HG02571 (cell line): ENCODE measurements around the gene SDK1.

Experiments
- ATAC-seq: cut with Tn5 transposase; IDR thresholded peaks from one replicate; pipeline ENCODE4 v1.9.1; 2021; ENCODE audit warnings: mild to moderate bottlenecking, moderate library complexity; ENCODE audit not compliant: unreplicated experiment

SDK1 gene

GRCh38 chr7:4164556-4164955 lies 863.5 kb downstream of the SDK1 start:
- no peak for ATAC-seq

- no peak for ATAC-seq
Measured at GRCh38 chr7:4166340-4166739, 865.3 kb downstream of the SDK1 start.

DNA sequence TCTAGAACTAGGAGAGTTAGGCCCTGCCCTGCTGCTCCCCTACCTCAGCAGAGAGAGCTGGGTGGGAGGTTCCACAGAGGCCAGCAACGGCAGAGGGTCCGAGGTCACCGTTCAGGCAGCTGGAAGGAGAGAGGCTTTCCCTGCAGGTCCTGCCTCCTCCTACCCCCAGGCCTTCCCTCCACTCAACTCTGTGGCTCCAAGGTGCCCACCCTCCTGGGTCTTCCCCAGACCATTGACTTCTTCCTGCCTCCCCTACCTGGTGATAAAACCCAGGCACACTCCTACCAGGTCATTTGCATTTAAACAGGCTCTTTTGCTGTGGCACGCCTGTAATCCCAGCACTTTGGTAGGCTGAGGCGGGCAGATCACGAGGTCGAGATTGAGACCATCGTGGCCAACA lies 865.8 kb downstream of the SDK1 start:
- ATAC-seq, result no peak

GRCh38 chr7:4167385-4167910 lies 866.4 kb downstream of the SDK1 start:
- ATAC-seq, result no peak

- ATAC-seq, result no peak
Measured at GRCh38 chr7:4168041-4168440, 867.0 kb downstream of the SDK1 start.

GRCh38 chr7:4168541-4168940 lies 867.5 kb downstream of the SDK1 start:
- no peak for ATAC-seq

GRCh38 chr7:4169455-4169854 lies 868.4 kb downstream of the SDK1 start:
- no peak for ATAC-seq

DNA sequence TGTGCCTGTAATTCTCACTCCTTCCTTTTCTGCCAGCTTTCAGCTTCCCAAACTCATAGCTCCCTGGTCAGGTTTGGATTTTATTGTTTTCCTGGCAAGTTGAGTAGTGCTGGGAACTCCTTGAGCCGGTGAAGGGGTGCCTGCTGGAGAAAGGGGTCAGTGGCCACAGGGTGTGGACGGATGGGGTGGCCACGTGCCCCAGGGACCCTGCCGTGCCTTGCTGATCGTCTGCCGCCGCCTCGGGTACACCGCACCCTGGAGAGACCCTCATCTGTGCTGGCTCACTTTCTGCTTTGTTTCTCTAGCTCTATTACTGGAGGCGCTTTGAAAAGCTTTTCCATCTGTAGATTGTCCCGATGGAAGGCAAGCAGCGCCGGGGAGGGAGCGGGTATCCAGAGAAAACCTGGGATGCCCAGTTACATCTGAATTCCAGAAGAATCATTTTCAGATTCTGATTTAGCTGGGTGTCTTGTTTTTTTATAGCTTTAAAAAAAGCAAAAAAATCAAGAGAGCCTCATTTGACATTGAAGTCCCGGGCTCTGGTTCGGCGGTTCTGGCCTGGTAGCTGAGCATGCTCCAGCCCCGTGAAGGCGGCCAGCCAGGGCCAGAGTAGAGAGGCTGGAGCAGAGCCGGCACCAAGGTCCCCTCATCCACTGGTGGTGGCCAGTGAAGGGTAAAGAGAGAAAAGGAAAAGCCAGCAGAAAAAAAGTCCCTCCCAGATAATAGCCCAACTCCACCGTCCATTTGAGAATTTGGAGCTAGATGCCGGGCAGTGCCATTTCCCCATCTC lies 870.1 kb downstream of the SDK1 start:
- no peak for ATAC-seq

GRCh38 chr7:4172883-4173282 lies 871.8 kb downstream of the SDK1 start:
- no peak for ATAC-seq

DNA sequence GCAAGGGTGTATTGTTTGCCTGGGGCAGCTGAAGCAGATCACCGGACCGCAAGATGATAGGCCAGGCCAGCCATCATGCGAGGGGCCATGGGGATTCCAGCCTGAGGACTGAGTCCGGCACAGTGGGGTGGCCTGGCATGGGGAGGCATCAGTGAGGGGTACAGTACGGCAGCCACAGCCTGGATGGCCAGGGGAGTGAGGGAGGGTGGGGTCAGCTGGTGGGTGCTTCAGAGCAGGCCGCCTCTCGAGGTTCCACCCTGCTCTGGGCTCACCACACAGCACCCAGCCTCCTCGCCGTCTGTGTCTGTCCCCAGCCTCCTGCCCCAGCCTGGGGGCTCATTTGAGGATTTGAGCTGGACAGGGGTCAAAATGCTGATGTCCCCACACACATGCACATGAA lies 872.6 kb downstream of the SDK1 start:
- ATAC-seq, result no peak

DNA sequence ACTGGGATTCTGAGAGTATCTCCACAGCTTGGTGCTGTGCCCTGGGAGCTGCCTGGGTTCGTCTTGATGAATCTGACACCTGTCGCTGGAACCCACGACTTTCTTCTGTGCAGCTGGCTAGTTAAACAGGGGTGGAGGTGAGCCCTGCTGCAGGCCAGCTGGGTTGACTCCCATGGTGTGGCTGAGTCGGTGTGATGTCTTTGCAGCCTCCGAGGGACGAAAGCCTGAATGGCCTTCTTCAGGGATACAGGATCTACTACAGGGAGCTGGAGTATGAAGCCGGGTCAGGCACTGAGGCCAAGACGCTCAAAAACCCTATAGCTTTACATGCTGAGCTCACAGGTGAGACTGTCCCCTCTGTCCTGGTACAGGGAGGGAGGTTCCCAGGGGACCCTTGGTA lies 873.0 kb downstream of the SDK1 start:
- ATAC-seq, result no peak

DNA sequence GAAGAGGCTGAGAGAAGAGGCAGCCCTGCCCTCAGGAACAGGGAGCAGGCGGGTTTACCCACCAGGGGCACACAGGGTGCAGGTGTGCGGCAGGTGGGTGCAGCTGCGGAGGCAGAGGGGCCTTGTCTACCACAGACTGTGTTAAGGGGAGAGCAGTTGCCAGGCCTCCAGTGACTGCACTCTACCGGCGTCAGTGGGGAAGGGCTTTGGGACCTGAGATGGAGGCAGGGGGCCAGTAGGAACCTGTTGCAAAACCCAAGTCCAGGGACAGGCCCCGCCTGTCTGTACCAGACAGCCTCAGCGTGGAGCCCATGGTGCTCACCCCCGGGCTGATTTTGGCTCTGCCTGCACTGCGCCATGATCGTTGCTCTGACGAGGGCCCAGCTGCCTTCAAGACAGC lies 873.4 kb downstream of the SDK1 start:
- no peak for ATAC-seq

DNA sequence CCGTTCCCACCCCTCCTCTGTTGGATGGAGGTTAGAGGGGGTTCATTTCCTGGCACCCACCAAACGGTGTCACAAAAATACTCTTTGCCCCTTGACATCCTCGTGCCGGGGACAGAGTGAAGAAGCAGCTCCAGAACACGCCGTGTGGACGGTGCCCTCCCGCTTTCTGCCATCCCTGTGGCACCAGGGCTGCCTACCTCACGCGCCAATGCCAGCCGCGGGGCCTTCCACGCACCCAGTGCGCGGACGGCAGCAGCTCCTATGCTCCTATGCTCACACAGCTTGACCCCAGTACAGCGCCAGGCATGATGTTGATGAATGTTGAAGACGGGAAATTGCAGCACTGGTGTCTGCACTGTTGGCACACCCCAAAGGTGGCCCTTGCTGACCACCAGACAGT lies 873.8 kb downstream of the SDK1 start:
- no peak for ATAC-seq

- no peak for ATAC-seq
Measured at GRCh38 chr7:4175346-4175973, 874.4 kb downstream of the SDK1 start.

DNA sequence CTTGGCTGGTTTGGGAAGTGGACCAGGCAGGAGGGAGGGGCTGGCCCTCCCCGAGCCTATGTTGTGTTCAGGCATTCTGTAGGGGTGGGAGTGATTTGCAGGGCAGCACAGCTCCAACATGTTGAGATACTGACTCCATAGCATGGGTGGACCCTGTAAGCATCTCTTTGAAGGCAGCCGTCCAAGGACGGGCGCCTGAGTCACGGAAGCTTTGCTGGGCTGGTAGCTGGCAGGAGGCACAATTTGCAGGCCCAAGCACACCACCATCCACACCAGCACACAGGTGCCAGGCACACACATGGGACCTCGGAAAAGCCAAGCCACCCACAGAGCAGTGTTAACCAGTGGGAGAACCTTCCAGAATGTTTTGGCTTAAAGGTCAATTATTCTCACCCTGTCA lies 875.9 kb downstream of the SDK1 start:
- ATAC-seq, result no peak

DNA sequence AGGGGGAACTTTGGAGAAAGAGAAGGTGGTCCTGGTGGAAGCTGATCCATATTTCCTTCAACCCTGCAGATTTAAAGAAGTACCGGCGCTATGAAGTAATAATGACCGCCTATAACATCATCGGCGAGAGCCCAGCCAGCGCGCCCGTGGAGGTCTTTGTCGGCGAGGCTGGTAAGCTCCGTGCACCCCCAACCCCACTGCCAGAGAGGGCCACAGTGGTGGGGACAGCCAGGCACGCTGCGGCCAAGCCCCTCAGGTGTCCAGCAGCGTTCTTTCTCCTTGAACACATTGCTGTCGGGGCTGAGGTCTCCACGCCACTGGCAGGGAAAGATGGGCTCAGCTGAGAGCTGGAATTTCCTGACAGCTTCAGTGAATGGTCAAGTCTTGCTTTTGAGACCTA lies 877.4 kb downstream of the SDK1 start:
- no peak for ATAC-seq

GRCh38 chr7:4178916-4179687 lies 878.0 kb downstream of the SDK1 start:
- no peak for ATAC-seq

- no peak for ATAC-seq
Measured at GRCh38 chr7:4179688-4180380, 878.8 kb downstream of the SDK1 start.

GRCh38 chr7:4181446-4181845 lies 880.4 kb downstream of the SDK1 start:
- ATAC-seq, result no peak

DNA sequence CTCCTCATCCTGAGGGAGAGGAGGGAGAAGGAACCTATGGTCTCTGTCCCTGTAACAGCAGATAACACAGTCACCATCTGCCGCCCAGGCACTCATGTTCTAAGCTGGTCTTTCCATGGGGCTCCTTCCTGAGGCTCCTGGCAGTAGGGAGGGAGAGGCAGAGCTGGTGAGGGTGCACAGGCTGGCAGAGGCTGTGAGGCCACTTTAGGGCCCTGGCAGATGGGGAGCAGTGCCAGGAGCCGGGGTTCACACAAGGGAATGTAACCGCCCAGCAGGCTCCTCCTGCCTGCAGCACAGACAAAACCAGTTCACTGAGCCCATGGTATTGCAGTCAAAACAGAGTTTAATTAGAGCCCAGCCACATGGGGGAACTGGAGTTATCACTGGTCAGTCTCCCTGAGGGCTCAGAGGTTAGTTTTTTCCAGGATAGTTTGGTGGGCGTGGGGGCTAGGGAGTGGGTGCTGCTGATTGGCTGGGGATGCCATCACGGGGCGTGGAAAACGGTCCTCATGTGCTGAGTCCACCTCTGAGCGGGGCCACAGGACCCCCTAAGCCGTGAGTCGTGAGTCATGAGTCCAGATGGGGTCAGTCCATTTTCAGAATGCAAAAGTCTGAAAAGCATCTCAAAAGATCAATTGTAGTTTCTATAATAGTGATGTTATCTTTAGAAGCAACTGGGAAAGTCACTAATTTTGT lies 881.7 kb downstream of the SDK1 start:
- ATAC-seq, result no peak

DNA sequence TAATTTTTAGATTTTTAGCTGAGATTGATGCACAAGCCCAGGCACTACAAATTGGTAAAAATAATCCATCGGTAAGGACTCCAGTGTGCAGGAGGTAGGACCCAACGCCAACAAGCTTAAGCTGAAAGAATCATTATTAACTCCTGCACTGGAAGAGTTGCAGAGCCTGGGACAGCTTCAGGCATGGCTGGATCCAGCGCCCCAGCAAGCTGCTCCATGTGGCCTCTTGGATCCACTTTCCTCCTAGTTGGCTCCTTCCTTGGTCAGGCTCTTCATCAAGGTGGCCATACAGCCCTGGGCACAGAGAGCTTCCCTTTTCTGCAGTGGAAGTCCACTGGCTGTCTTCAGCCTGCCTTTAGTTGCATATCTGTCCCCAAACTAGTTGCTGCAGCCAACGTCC lies 883.6 kb downstream of the SDK1 start:
- ATAC-seq, result no peak
